GM12878 (cell line): Measurements from ENCODE around the gene PALS2. TPM values are rescaled to one million over a fixed set of nuclear protein-coding genes. Genes with fewer than 3 reads are reported as not detected.

Experiments
- ATAC-seq: fragments of 200-7000 bp; cut with Tn5 transposase; 3 replicates; pipeline ENCODE4 v1.9.1; 2020; ENCODE audit warnings: mild to moderate bottlenecking, moderate library complexity
- BruUV-seq: library from RNA; stranded (reverse); fragments of 400-500 nt; replicated peaks from 2 replicates; lab custom pipeline; 2021; lab: Mats Ljungman, UMichigan
- CTCF ChIA-PET: fragments of 300-600 bp; sonication (Branson Sonifier 250); formaldehyde crosslinking; extraction: SDS; loops from one replicate; lab custom pipeline; 2021; ENCODE audit warnings: inconsistent platforms; lab: Yijun Ruan, JAX
- POLR2A ChIA-PET: fragments of 350-600 bp; formaldehyde crosslinking; extraction: SDS; loops from one replicate; lab custom pipeline; 2021; ENCODE audit warnings: inconsistent platforms; lab: Charles Lee
- RAD21 ChIA-PET: fragments of 300-600 bp; sonication (Branson Sonifier 250); formaldehyde crosslinking; loops from one replicate; lab custom pipeline; 2023; ENCODE audit warnings: antibody characterized with exemption; ENCODE audit not compliant: unreplicated experiment; lab: Charles Lee
- SMC1A ChIA-PET: fragments of 300-600 bp; sonication (Branson Sonifier 250); formaldehyde crosslinking; loops from one replicate; lab custom pipeline; 2023; ENCODE audit not compliant: unreplicated experiment, uncharacterized antibody; lab: Charles Lee
- DNase-seq: peaks from one replicate; pipeline ENCODE4 v3.0.0-alpha.2; 2011; ENCODE audit warnings: low read depth, low spot score
- FAIRE-seq: peaks from 3 replicates; lab custom pipeline; 2011; peaks lifted over from hg19 to GRCh38; lab: Jason Lieb, UNC
- H2AFZ ChIP-seq: 2 replicates; pipeline ENCODE4 v1.6.0; 2011; ENCODE audit warnings: low read depth, low read length, control low read depth; ENCODE audit not compliant: control insufficient read depth
- H3K27ac ChIP-seq: 2 replicates; pipeline ENCODE4 v1.5.1; 2011; ENCODE audit warnings: control low read depth; ENCODE audit not compliant: control insufficient read depth, insufficient read depth
- H3K27me3 ChIP-seq, 2 experiments: replicated peaks in 1 of 2; 2 replicates each; pipeline versions ENCODE4 v1.6.0 to v1.6.1; 2011; ENCODE audit warnings: low read length in 1 of 2; ENCODE audit not compliant: control insufficient read depth in 2 of 2, insufficient read depth in 2 of 2
- H3K36me3 ChIP-seq, 2 experiments: 2 replicates each; pipeline ENCODE4 v1.5.1; 2011; ENCODE audit warnings: low read length in 1 of 2; ENCODE audit not compliant: control insufficient read depth in 2 of 2, insufficient read depth in 2 of 2
- H3K4me1 ChIP-seq: 2 replicates; pipeline ENCODE4 v1.6.1; 2011; ENCODE audit warnings: mild to moderate bottlenecking, low read length, moderate library complexity, mixed read lengths; ENCODE audit not compliant: control insufficient read depth, insufficient read depth
- H3K4me2 ChIP-seq: 2 replicates; pipeline ENCODE4 v1.6.0; 2011; ENCODE audit warnings: control low read depth; ENCODE audit not compliant: control insufficient read depth, insufficient read depth
- H3K4me3 ChIP-seq: fragments of 200-600 bp; sonication (generic); 2 replicates; pipeline ENCODE4 v1.5.1; 2016
- H3K79me2 ChIP-seq: 2 replicates; pipeline ENCODE4 v1.6.0; 2011; ENCODE audit warnings: low read length; ENCODE audit not compliant: control insufficient read depth, insufficient read depth
- H3K9ac ChIP-seq: 2 replicates; pipeline ENCODE4 v1.8.0; 2011; ENCODE audit warnings: low read length, control low read depth, mixed read lengths; ENCODE audit not compliant: control insufficient read depth, insufficient read depth
- H3K9me3 ChIP-seq: replicated peaks from 3 replicates; pipeline ENCODE4 v1.5.1; 2011; ENCODE audit warnings: mild to moderate bottlenecking, low read length; ENCODE audit not compliant: control insufficient read depth, insufficient read depth
- H4K20me1 ChIP-seq: 2 replicates; pipeline ENCODE4 v1.6.0; 2011; ENCODE audit not compliant: control insufficient read depth, insufficient read depth
- BMI1 ChIP-seq: fragments of 450-650 bp; IDR thresholded peaks from 2 replicates; pipeline ENCODE4 v1.6.1; 2016; ENCODE audit warnings: mild to moderate bottlenecking, moderate library complexity, borderline replicate concordance
- CBFB ChIP-seq: IDR thresholded peaks from 2 replicates; pipeline ENCODE4 v1.6.1; 2016; ENCODE audit warnings: antibody characterized with exemption, low read depth
- CREB1 ChIP-seq: IDR thresholded peaks from 2 replicates; pipeline ENCODE4 v1.6.1; 2012; ENCODE audit warnings: low read depth, mild to moderate bottlenecking, inconsistent platforms
- MEF2B ChIP-seq: fragments of 450-650 bp; IDR thresholded peaks from 2 replicates; pipeline ENCODE4 v1.6.1; 2018; ENCODE audit warnings: mild to moderate bottlenecking, moderate library complexity; ENCODE audit not compliant: partially characterized antibody, poor library complexity, severe bottlenecking
- NR2C2 ChIP-seq: IDR thresholded peaks from 2 replicates; pipeline ENCODE4 v1.6.1; 2011; ENCODE audit warnings: borderline replicate concordance, low read depth; ENCODE audit not compliant: control insufficient read depth, insufficient read length
- POLR2AphosphoS5 ChIP-seq: IDR thresholded peaks from 2 replicates; pipeline ENCODE4 v1.6.1; 2011; ENCODE audit warnings: mild to moderate bottlenecking, low read length, inconsistent platforms
- POU2F2 ChIP-seq: IDR thresholded peaks from 3 replicates; pipeline ENCODE4 v1.6.1; 2011; ENCODE audit warnings: low read depth, mild to moderate bottlenecking, low read length, borderline replicate concordance
- SMAD5 ChIP-seq: IDR thresholded peaks from 2 replicates; pipeline ENCODE4 v1.6.1; 2016; ENCODE audit warnings: antibody characterized with exemption, low read depth
- TAF1 ChIP-seq: IDR thresholded peaks from 2 replicates; pipeline ENCODE4 v1.6.1; 2011; ENCODE audit warnings: mild to moderate bottlenecking, low read depth, low read length, borderline replicate concordance
- TCF3 ChIP-seq: IDR thresholded peaks from 2 replicates; pipeline ENCODE4 v1.6.1; 2012; ENCODE audit warnings: low read depth, mild to moderate bottlenecking, low read length, borderline replicate concordance; ENCODE audit not compliant: insufficient read depth
- ZNF274 ChIP-seq: IDR thresholded peaks from one replicate; pipeline ENCODE4 v1.8.0; 2011; ENCODE audit not compliant: insufficient read length, insufficient read depth
- WGBS: methylation state at CpG from one replicate; pipeline ENCODE4 v1.1.6; 2016; ENCODE audit warnings: low lambda C conversion rate; ENCODE audit not compliant: insufficient replicate concordance, insufficient coverage; ENCODE audit errors: missing lambda C conversion rate; 5-methylcytosine and 5-hydroxymethylcytosine counted together
- in situ Hi-C: fragments of 300-500 bp; cut with MboI; formaldehyde crosslinking; loops from 9 replicates; pipeline ENCODE4 v1.14.3; 2018; ENCODE audit warnings: mixed read lengths
- intact Hi-C: fragments of 100-400 bp; cut with micrococcal nuclease; formaldehyde crosslinking; loops from one replicate; pipeline ENCODE4 v1.14.2; 2022; ENCODE audit not compliant: unreplicated experiment
- polyA plus RNA-seq, 11 experiments: library from polyadenylated mRNA; depleted of rRNA in 4 of 11; unstranded in 6 of 11; stranded (reverse) in 5 of 11; fragments of >200 nt; fragmentation: Nextera tagmentation in 4 of 11; fragmentation: Illumina TruSeq in 1 of 11; extraction: Ambion mirVana in 4 of 11; extraction: Trizol in 1 of 11; gene quantifications; 1 replicate in 1 of 11; 2 replicates in 10 of 11; pipeline versions ENCODE4 v1.2.1 to v1.2.3, GENCODE V29; 2011 to 2016; ENCODE audit warnings: inconsistent platforms in 2 of 11, missing spikeins in 2 of 11, low read depth in 1 of 11
- total RNA-seq, 4 experiments: library from RNA; depleted of rRNA in 3 of 4; stranded (reverse); fragments of >200 nt in 3 of 4; fragmentation: Illumina TruSeq in 1 of 4; extraction: Trizol in 1 of 4; gene quantifications; 2 replicates each; pipeline versions ENCODE4 v1.2.1 to v1.2.3, GENCODE V29; 2013 to 2021
- TF ChIP-seq, protein P1 (sequence below): fragments of 450-650 bp; IDR thresholded peaks from 2 replicates; pipeline ENCODE4 v1.6.1; 2017; ENCODE audit warnings: mild to moderate bottlenecking, low read depth, inconsistent platforms; ENCODE audit not compliant: poor library complexity, severe bottlenecking
- TF ChIP-seq, protein P2 (sequence below): fragments of 450-650 bp; IDR thresholded peaks from 2 replicates; pipeline ENCODE4 v1.6.1; 2018; ENCODE audit warnings: borderline replicate concordance, mild to moderate bottlenecking; ENCODE audit not compliant: partially characterized antibody
- TF ChIP-seq, protein P3 (sequence below): fragments of 450-650 bp; formaldehyde crosslinking; IDR thresholded peaks from 2 replicates; pipeline ENCODE4 v1.5.0; 2022; ENCODE audit warnings: mild to moderate bottlenecking, missing genetic modification characterization

PALS2 gene
- total and polyA plus RNA-seq, 10 of the 15 experiments (the other 5 are each of a cell fraction or from before 2014, with no cell fraction given) = 10.7 to 53.5 (median 20.1) TPM

DNA sequence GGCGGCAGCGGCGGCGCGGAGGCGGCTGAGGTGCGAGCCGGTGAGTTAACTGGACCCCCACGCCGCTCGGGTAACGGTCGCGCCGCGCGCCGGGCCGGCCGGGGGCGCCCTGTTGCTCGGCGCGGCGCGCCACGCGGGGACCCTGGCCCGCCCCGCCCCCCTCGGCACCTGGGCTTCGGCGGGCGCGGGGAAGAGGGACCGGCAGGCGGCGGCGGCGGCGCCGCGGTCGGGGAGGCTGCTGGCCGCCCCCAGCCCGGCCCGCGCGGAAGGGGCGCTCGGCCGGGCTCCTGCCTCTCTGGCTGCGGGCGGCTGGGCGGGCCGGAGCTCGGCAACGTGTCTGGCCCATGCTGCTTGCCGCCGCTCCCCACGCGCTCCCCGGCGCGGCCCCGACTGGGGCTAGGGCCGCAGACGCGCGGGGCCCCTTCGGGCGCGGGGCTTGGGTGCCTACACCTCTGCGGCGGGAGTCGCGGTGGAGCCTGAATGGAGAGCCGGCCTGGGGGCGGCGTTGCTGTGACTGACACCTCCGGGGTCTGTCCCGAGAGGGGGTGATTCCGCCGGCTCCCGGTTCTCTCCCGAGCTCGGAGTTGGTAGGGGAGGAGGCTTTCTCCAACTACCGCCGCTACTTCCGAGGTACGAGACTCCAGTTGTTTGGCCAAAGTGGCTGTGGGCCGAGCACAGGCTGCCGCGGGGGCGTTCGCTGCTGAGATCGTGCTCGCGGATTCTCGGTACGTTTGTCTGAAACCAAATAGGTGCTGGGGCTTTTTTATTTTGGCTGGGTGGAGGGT is 494 bp downstream of the PALS2 start:
- ChIA-PET CTCF (interaction anchor here (0.9 to 7.1 kb wide), 9 partner anchors 9 to 520 kb away, joined by 3 to 147 read pairs (median 6); no protein-coding TSS in a partner anchor), POLR2A (interaction anchor here (0.7 to 0.9 kb wide), 2 partner anchors 36 to 248 kb away, joined by 3 read pairs; no protein-coding TSS in a partner anchor), RAD21 (interaction anchor here (1.0 to 8.1 kb wide), 5 partner anchors 14 to 238 kb away, joined by 3 to 106 read pairs (median 4); no protein-coding TSS in a partner anchor), SMC1A (interaction anchor here (0.8 to 10.1 kb wide), 8 partner anchors 9 to 255 kb away, joined by 3 to 142 read pairs (median 6); no protein-coding TSS in a partner anchor)
- ATAC-seq = peak; percentile 38
- BruUV-seq = no TSS peak
- in situ Hi-C loops = no loop called here
- Histone ChIP-seq H3K4me1 (peaks cover 4% of the 10 kb centered on the region), H3K27me3 (peaks cover 0 to 2% of the 10 kb centered on the region in 2 experiments; a peak in 2 of 4 replicates), H3K79me2 (peaks cover 49% of the 10 kb centered on the region), H3K27ac (peak overlapping the region; percentile 60), H3K4me3 (peak overlapping the region; percentile 81), H3K36me3 (no peaks in the 10 kb centered on the region), H3K4me2 (peak overlapping the region; percentile 66; the same call in 1 of the 2 replicates), H3K9ac (peak overlapping the region; percentile 69), H4K20me1 (no peaks in the 10 kb centered on the region), H3K9me3 (no peaks in the 10 kb centered on the region), H2AFZ (peak overlapping the region; percentile 73)
- under 1% methylated on average over 74 of the region's 101 CpGs for WGBS
- intact Hi-C loops = loop anchor here (2.0 to 10.0 kb wide), 2 partner anchors 15 to 1029 kb away; no protein-coding TSS in a partner anchor
- FAIRE-seq = peak; percentile 27
- no peak for DNase-seq
- no peak for TF ChIP-seq POU2F2
- no peak for TF ChIP-seq MEF2B
- TF ChIP-seq SMAD5 = no peak
- peak; percentile 36; the same call in 1 of the 2 replicates for TF ChIP-seq CBFB
- TF ChIP-seq, protein P1, sequence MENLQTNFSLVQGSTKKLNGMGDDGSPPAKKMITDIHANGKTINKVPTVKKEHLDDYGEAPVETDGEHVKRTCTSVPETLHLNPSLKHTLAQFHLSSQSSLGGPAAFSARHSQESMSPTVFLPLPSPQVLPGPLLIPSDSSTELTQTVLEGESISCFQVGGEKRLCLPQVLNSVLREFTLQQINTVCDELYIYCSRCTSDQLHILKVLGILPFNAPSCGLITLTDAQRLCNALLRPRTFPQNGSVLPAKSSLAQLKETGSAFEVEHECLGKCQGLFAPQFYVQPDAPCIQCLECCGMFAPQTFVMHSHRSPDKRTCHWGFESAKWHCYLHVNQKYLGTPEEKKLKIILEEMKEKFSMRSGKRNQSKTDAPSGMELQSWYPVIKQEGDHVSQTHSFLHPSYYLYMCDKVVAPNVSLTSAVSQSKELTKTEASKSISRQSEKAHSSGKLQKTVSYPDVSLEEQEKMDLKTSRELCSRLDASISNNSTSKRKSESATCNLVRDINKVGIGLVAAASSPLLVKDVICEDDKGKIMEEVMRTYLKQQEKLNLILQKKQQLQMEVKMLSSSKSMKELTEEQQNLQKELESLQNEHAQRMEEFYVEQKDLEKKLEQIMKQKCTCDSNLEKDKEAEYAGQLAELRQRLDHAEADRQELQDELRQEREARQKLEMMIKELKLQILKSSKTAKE = no peak
- no peak for TF ChIP-seq CREB1
- no peak for TF ChIP-seq TCF3
- TF ChIP-seq NR2C2 = no peak
- TF ChIP-seq BMI1 = no peak
- TF ChIP-seq, protein P2, sequence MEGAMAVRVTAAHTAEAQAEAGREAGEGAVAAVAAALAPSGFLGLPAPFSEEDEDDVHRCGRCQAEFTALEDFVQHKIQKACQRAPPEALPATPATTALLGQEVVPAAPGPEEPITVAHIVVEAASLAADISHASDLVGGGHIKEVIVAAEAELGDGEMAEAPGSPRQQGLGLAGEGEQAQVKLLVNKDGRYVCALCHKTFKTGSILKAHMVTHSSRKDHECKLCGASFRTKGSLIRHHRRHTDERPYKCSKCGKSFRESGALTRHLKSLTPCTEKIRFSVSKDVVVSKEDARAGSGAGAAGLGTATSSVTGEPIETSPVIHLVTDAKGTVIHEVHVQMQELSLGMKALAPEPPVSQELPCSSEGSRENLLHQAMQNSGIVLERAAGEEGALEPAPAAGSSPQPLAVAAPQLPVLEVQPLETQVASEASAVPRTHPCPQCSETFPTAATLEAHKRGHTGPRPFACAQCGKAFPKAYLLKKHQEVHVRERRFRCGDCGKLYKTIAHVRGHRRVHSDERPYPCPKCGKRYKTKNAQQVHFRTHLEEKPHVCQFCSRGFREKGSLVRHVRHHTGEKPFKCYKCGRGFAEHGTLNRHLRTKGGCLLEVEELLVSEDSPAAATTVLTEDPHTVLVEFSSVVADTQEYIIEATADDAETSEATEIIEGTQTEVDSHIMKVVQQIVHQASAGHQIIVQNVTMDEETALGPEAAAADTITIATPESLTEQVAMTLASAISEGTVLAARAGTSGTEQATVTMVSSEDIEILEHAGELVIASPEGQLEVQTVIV = no peak
- no peak for TF ChIP-seq ZNF274
- peak; percentile 45; the same call in 1 of the 2 replicates for TF ChIP-seq TAF1
- TF ChIP-seq, protein P3, sequence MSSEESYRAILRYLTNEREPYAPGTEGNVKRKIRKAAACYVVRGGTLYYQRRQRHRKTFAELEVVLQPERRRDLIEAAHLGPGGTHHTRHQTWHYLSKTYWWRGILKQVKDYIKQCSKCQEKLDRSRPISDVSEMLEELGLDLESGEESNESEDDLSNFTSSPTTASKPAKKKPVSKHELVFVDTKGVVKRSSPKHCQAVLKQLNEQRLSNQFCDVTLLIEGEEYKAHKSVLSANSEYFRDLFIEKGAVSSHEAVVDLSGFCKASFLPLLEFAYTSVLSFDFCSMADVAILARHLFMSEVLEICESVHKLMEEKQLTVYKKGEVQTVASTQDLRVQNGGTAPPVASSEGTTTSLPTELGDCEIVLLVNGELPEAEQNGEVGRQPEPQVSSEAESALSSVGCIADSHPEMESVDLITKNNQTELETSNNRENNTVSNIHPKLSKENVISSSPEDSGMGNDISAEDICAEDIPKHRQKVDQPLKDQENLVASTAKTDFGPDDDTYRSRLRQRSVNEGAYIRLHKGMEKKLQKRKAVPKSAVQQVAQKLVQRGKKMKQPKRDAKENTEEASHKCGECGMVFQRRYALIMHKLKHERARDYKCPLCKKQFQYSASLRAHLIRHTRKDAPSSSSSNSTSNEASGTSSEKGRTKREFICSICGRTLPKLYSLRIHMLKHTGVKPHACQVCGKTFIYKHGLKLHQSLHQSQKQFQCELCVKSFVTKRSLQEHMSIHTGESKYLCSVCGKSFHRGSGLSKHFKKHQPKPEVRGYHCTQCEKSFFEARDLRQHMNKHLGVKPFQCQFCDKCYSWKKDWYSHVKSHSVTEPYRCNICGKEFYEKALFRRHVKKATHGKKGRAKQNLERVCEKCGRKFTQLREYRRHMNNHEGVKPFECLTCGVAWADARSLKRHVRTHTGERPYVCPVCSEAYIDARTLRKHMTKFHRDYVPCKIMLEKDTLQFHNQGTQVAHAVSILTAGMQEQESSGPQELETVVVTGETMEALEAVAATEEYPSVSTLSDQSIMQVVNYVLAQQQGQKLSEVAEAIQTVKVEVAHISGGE = no peak
- peak; percentile 21; the same call in 1 of the 2 replicates for TF ChIP-seq POLR2AphosphoS5
